Fibroblast of the aortic adventitia (primary cell): ENCODE data around the gene CCDC8. TPM values are rescaled to one million over a fixed set of nuclear protein-coding genes. Genes with fewer than 3 reads are reported as not detected.

Experiments
- DNase-seq: peaks from one replicate; pipeline ENCODE4 v3.0.0-alpha.2; 2010; ENCODE audit warnings: low read depth
- H3K4me3 ChIP-seq: 2 replicates; pipeline ENCODE4 v1.5.1; 2011; ENCODE audit warnings: low read depth, mild to moderate bottlenecking, control low read depth, low read length, moderate library complexity
- CTCF ChIP-seq: IDR thresholded peaks from 2 replicates; pipeline ENCODE4 v1.5.1; 2011; ENCODE audit warnings: mild to moderate bottlenecking, low read length, control low read depth, inconsistent platforms; ENCODE audit not compliant: insufficient read depth
- total RNA-seq: library from RNA; depleted of rRNA; stranded (reverse); fragments of >200 nt; gene quantifications from 2 replicates; pipeline ENCODE4 v1.2.3, GENCODE V29; 2012; ENCODE audit warnings: low replicate concordance

Gene CCDC8
- total RNA-seq, 1 donor = 8.5 TPM

DNA sequence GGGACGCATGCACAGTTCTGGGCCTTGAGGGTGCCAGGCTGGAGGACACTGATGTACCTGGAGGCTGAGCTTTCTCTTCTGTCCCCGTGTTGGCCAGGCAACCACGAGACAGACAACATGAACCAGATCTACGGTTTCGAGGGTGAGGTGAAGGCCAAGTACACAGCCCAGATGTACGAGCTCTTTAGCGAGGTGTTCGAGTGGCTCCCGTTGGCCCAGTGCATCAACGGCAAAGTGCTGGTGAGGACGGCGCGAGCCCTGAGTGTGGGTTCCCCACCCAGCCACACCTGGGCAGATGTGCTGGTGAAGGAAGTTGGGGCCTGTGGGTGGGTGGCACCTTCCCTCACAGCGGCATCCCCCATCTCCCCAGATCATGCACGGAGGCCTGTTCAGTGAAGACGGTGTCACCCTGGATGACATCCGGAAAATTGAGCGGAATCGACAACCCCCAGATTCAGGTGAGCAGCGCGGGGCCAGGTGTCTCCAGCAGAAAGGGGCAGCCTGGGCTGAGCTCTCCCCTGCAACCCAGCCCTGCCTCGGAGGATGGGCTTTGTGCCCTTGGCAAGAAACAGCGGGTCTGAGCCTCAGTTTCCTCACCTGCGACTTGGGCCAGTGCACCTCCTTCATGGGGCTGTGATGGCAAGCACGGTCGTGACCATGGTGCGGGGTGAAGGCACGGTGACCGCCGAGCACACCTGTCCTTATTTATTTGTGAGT lies 26.2 kb downstream of the CCDC8 start:
- no peak for DNase-seq
- no peak overlapping the region for H3K4me3 ChIP-seq
- TF ChIP-seq CTCF = no peak

- TF ChIP-seq CTCF = no peak
- DNase-seq = no peak
- H3K4me3 ChIP-seq = no peak overlapping the region
Measured at GRCh38 chr19:46386151-46386550, 27.2 kb downstream of the CCDC8 start.

DNA sequence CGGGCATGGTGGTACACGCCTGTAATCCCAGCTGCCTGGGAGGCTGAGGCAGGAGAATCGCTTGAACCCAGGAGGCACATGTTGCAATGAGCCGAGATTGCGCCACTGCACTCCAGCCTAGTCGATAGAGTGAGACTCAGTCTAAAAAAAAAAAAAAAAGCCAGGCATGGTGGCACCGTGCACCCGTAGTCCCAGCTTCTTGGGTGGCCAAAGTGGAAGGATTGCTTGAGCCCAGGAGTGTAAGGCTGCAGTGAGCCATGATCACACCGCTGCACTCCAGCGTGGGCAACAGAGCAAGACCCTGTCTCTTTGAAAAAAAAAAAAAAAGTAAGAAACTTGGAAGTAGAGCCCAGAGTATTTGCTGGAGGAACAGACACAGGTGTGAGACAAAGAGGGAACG lies 27.7 kb downstream of the CCDC8 start:
- TF ChIP-seq CTCF = no peak
- no peak for DNase-seq
- no peak overlapping the region for H3K4me3 ChIP-seq

DNA sequence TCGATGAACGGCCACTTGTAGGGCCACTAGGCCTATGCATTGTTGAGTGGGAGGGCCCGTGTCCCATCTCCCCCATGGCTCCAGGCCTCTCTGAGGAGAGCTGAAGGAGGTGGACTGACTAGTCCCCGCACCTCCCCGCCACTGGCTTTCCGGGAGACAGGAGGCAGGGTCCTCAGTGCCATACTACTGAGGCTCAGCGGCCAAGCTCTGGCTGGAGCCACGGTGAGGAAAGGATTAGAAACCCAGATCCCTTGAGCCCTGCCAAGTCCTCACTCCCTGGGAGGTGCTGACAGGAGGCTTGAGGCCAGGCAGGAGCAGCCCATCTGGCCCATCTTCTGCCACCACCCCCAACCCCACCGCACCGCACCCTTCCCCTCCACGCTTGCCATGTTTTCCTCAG lies 29.0 kb downstream of the CCDC8 start:
- H3K4me3 ChIP-seq = no peak overlapping the region
- DNase-seq = no peak
- TF ChIP-seq CTCF = no peak

DNA sequence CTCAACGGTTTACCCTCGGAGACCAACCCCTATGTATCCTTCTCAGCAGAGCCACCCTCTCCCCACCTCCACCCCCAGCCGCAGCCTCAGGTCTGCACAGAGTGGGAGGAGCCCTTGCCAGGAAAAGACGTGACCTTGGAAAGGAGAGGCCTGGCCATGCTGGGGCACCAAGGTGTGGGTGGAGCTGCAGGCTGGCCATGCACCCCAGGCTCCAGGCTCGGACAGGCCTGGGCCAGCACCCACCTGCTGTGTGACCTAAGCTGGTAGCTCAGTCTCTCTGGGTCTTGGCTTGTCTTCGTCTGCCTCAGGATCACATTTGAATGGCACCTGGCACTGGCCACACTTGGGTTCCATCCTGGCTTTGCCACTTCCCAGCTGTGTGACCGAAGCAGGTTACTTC lies 29.5 kb downstream of the CCDC8 start:
- no peak for TF ChIP-seq CTCF
- H3K4me3 ChIP-seq = no peak overlapping the region
- DNase-seq = no peak

- no peak overlapping the region for H3K4me3 ChIP-seq
- no peak for TF ChIP-seq CTCF
- DNase-seq = no peak
Measured at GRCh38 chr19:46383171-46383815, 30.1 kb downstream of the CCDC8 start.
